Smooth muscle cell (in vitro differentiated cells): ENCODE data around the gene KRT81. TPM values are rescaled to one million over a fixed set of nuclear protein-coding genes. Genes with fewer than 3 reads are reported as not detected.

Experiments
- DNase-seq: peaks from one replicate; lab custom pipeline; 2025; ENCODE audit not compliant: unreplicated experiment; lab: John Stamatoyannopoulos, UW
- H2AFZ ChIP-seq: fragments of 200-600 bp; sonication (generic); 2 replicates; pipeline ENCODE4 v1.6.0; 2016; ENCODE audit warnings: antibody characterized with exemption, low read depth, mild to moderate bottlenecking
- H3F3A ChIP-seq: fragments of 200-600 bp; sonication (generic); 2 replicates; pipeline ENCODE4 v1.6.0; 2017; ENCODE audit warnings: antibody characterized with exemption, low read depth
- H3K27ac ChIP-seq: fragments of 200-600 bp; sonication (generic); 2 replicates; pipeline ENCODE4 v1.5.1; 2016; ENCODE audit warnings: low read depth, mild to moderate bottlenecking
- H3K27me3 ChIP-seq: fragments of 200-600 bp; sonication (generic); 2 replicates; pipeline ENCODE4 v1.6.1; 2016; ENCODE audit warnings: low read depth, mild to moderate bottlenecking
- H3K36me3 ChIP-seq: fragments of 200-600 bp; sonication (generic); 2 replicates; pipeline ENCODE4 v1.5.1; 2016; ENCODE audit warnings: low read depth
- H3K4me1 ChIP-seq: fragments of 200-600 bp; sonication (generic); 2 replicates; pipeline ENCODE4 v1.5.1; 2016; ENCODE audit warnings: low read depth
- H3K4me2 ChIP-seq: fragments of 200-600 bp; sonication (generic); 2 replicates; pipeline ENCODE4 v1.6.0; 2016; ENCODE audit warnings: mild to moderate bottlenecking
- H3K4me3 ChIP-seq: fragments of 200-600 bp; sonication (generic); 2 replicates; pipeline ENCODE4 v1.5.1; 2016; ENCODE audit warnings: mild to moderate bottlenecking
- H3K79me2 ChIP-seq: fragments of 200-600 bp; sonication (generic); 2 replicates; pipeline ENCODE4 v1.6.0; 2016; ENCODE audit warnings: low read depth, mild to moderate bottlenecking
- H3K9ac ChIP-seq: fragments of 200-600 bp; sonication (generic); 2 replicates; pipeline ENCODE4 v1.6.0; 2016; ENCODE audit warnings: low read depth
- H3K9me3 ChIP-seq: fragments of 200-600 bp; sonication (generic); replicated peaks from 2 replicates; pipeline ENCODE4 v1.5.1; 2016; ENCODE audit warnings: low read depth
- H4K20me1 ChIP-seq: fragments of 200-600 bp; sonication (generic); 2 replicates; pipeline ENCODE4 v1.6.0; 2016; ENCODE audit warnings: low read depth
- WGBS: methylation state at CpG from one replicate; pipeline ENCODE4 v1.1.7; 2016; ENCODE audit warnings: low lambda C conversion rate; 5-methylcytosine and 5-hydroxymethylcytosine counted together
- polyA plus RNA-seq: library from polyadenylated mRNA; unstranded; fragments of >200 nt; fragmentation: Nextera tagmentation; extraction: Ambion mirVana; gene quantifications from 2 replicates; pipeline ENCODE4 v1.2.1, GENCODE V29; 2016
- total RNA-seq: library from RNA; depleted of rRNA; stranded (reverse); fragments of >200 nt; gene quantifications from 2 replicates; pipeline ENCODE4 v1.2.3, GENCODE V29; 2014
- TF ChIP-seq, protein P1 (sequence below): fragments of 200-600 bp; sonication (generic); IDR thresholded peaks from 2 replicates; pipeline ENCODE4 v1.5.1; 2017; ENCODE audit warnings: borderline replicate concordance, mild to moderate bottlenecking, antibody characterized with exemption; ENCODE audit not compliant: insufficient read depth, poor library complexity, severe bottlenecking

KRT81 gene
- total RNA-seq (0.18 and 1.4 TPM in 2 replicates), polyA plus RNA-seq (0.49 and 1.7 TPM in 2 replicates)

DNA sequence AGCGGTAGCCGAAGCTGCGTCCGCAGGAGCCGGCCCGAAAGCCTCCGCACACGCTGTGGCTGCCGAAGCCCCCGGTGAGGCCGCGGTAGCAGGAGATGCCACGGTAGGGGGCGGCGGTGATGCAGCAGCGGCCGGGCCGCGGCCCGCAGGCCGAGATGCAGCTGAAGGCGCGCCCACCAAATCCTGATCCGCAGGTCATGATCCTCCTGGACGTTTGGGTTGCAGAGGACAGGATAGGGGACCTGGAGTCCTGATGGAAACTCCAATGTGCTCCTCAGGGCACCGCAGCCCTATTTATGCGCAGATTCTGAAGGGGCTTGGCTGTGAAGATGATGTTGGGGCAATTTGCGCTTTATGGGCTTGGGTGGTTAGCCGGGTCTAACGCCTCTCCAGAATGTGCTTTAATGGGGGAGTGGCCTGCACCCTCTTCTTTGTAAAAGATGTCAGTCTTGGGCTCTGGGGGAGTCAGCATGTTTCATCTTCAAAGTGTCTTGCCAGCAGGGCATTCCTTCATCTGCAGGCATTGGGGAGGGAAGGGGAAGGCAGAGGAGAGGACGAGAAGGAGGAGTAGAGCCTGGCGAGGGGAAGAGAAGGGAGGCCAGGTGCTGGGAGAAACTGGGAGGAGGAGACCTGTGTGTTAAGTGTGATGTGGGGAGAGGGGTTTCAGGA lies at the start of gene KRT81:
TSS of gene KRT81 (minus strand) at position 268 of the 669 bp plus-strand sequence. CDS start at position 199, 69 bp downstream.
- 81% methylated on average over 18 of the region's 32 CpGs for WGBS
- Histone ChIP-seq H3K27me3 (peaks cover 43% of the 10 kb centered on the region), H3K9ac (no peak within 1 kb of the TSS), H3K36me3 (no peaks in the 10 kb centered on the region), H3K4me1 (no peaks in the 10 kb centered on the region), H3F3A (no peaks in the 10 kb centered on the region), H3K4me3 (no peak within 1 kb of the TSS), H4K20me1 (no peaks in the 10 kb centered on the region), H3K4me2 (no peak within 1 kb of the TSS), H3K27ac (no peak within 1 kb of the TSS), H2AFZ (no peak within 1 kb of the TSS), H3K79me2 (no peaks in the 10 kb centered on the region), H3K9me3 (no peaks in the 10 kb centered on the region)
- no peak for DNase-seq
- TF ChIP-seq, protein P1, sequence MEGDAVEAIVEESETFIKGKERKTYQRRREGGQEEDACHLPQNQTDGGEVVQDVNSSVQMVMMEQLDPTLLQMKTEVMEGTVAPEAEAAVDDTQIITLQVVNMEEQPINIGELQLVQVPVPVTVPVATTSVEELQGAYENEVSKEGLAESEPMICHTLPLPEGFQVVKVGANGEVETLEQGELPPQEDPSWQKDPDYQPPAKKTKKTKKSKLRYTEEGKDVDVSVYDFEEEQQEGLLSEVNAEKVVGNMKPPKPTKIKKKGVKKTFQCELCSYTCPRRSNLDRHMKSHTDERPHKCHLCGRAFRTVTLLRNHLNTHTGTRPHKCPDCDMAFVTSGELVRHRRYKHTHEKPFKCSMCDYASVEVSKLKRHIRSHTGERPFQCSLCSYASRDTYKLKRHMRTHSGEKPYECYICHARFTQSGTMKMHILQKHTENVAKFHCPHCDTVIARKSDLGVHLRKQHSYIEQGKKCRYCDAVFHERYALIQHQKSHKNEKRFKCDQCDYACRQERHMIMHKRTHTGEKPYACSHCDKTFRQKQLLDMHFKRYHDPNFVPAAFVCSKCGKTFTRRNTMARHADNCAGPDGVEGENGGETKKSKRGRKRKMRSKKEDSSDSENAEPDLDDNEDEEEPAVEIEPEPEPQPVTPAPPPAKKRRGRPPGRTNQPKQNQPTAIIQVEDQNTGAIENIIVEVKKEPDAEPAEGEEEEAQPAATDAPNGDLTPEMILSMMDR = no peak

DNA sequence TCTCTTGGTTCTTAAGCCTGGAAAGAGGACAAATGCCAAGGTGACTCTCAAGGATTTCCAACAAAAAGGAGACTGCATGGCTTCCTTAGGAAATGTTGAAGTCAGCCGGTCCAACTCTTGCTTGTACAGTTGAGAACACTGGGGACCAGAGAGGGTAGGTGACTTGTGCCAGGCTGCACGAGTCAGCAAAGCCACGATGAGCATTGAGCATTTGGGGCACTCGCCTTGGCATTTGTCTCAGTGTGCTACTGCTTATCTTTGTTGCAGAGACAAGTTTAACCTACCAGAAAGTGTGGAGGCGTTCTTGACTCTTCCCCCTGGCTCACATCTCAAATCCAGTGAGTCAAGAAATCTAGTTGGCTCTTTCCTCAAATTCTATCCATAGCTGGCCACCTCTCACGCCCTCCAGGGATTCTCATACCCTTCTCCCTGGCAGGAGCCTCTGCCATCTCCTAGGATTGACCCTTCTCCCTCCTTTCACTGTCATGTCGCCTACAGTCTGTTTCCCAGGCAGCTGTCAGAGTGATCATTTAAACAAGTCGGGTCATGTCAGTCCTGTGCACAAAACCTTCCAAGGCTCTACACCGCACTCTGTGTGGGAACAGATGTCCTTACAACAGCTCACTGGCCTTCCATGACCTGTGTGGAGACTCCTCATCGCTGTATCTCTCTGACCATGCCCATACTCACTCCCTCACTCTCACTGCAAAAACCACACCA lies 47.1 kb upstream of the KRT81 start:
- WGBS = 80% methylated on average over 10 of the region's 10 CpGs
- Histone ChIP-seq H3K4me1 (no peaks in the 10 kb centered on the region), H3F3A (no peaks in the 10 kb centered on the region), H3K4me2 (no peak overlapping the region), H2AFZ (no peak overlapping the region), H3K27me3 (peaks cover 20% of the 10 kb centered on the region), H3K36me3 (no peaks in the 10 kb centered on the region), H3K27ac (no peak overlapping the region), H3K79me2 (no peaks in the 10 kb centered on the region), H4K20me1 (no peaks in the 10 kb centered on the region), H3K4me3 (no peak overlapping the region), H3K9me3 (no peaks in the 10 kb centered on the region), H3K9ac (no peak overlapping the region)
- DNase-seq = no peak
- TF ChIP-seq, protein P1 = no peak

DNA sequence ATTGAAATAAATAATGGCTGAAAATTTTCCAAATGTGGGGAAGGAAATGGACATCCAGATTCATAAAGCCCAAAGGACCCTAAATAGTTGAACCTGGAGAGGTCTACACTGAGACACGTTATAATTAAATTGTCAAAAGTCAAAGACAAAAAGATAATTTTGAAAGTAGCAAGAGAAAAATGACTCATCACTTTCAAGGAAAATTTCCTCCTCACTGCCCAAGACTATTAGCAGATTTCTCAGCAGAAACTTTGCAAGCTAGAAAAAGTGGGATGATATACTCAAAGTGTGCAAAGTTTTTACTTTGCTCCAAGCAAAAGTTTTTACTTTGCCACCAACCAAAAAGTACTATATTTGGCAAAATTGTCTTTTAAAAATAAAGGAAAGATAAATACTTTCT lies 45.7 kb upstream of the KRT81 start:
- no peak for DNase-seq
- Histone ChIP-seq H2AFZ (no peak overlapping the region), H3K4me3 (no peak overlapping the region), H3K9me3 (no peaks in the 10 kb centered on the region), H3K4me1 (no peaks in the 10 kb centered on the region), H3K27ac (no peak overlapping the region), H4K20me1 (no peaks in the 10 kb centered on the region), H3K9ac (no peak overlapping the region), H3F3A (no peaks in the 10 kb centered on the region), H3K4me2 (no peak overlapping the region), H3K36me3 (no peaks in the 10 kb centered on the region), H3K27me3 (peaks cover 18% of the 10 kb centered on the region), H3K79me2 (no peaks in the 10 kb centered on the region)
- WGBS = 55% methylated on average over 1 of the region's 1 CpG
- TF ChIP-seq, protein P1 = no peak
